H1 (cell line): ENCODE measurements around the gene DDX31. TPM values are rescaled to one million over a fixed set of nuclear protein-coding genes. Genes with fewer than 3 reads are reported as not detected.

ENCODE experiments used
- CTCF ChIA-PET: fragments of 300-600 bp; sonication (Branson Sonifier 250); formaldehyde crosslinking; loops from one replicate; lab custom pipeline; 2021; ENCODE audit not compliant: partially characterized antibody; lab: Charles Lee
- POLR2A ChIA-PET: fragments of 300-600 bp; sonication (Branson Sonifier 250); formaldehyde crosslinking; loops from one replicate; lab custom pipeline; 2021; ENCODE audit warnings: inconsistent platforms; ENCODE audit not compliant: partially characterized antibody; lab: Charles Lee
- DNase-seq, 2 experiments: peaks; one replicate each; pipeline versions ENCODE4 v3.0.0 to v3.0.0-alpha.2; 2010 to 2022; ENCODE audit warnings: low spot score in 2 of 2, low read depth in 1 of 2, mixed read lengths in 1 of 2
- FAIRE-seq: peaks from 2 replicates; lab custom pipeline; 2011; peaks lifted over from hg19 to GRCh38; lab: Jason Lieb, UNC
- H2AFZ ChIP-seq: 2 replicates; pipeline ENCODE4 v1.8.1; 2012; ENCODE audit warnings: low read length, inconsistent platforms
- H2AK5ac ChIP-seq: 2 replicates; pipeline ENCODE4 v1.6.1; 2013; ENCODE audit warnings: low read depth, low read length
- H2BK120ac ChIP-seq: replicated peaks from 2 replicates; pipeline ENCODE3; 2013; ENCODE audit warnings: low read depth, low read length, inconsistent platforms
- H2BK12ac ChIP-seq: 2 replicates; pipeline ENCODE4 v1.6.1; 2013; ENCODE audit warnings: low read depth, low read length
- H2BK15ac ChIP-seq: 2 replicates; pipeline ENCODE4 v1.6.1; 2013; ENCODE audit warnings: low read length
- H2BK20ac ChIP-seq: 2 replicates; pipeline ENCODE4 v1.6.1; 2013; ENCODE audit warnings: low read length
- H2BK5ac ChIP-seq: 2 replicates; pipeline ENCODE4 v1.6.1; 2013; ENCODE audit warnings: low read depth, low read length
- H3K14ac ChIP-seq: 2 replicates; pipeline ENCODE4 v1.6.1; 2013; ENCODE audit warnings: inconsistent platforms; ENCODE audit not compliant: insufficient read length
- H3K18ac ChIP-seq: 2 replicates; pipeline ENCODE4 v1.6.1; 2013; ENCODE audit warnings: low read length; ENCODE audit errors: extremely low read depth
- H3K23ac ChIP-seq: 2 replicates; pipeline ENCODE4 v1.6.1; 2013; ENCODE audit warnings: inconsistent platforms; ENCODE audit not compliant: insufficient read length
- H3K23me2 ChIP-seq: 2 replicates; pipeline ENCODE4 v1.6.1; 2013; ENCODE audit warnings: low read depth, low read length
- H3K27ac ChIP-seq: 2 replicates; pipeline ENCODE4 v1.6.1; 2011; ENCODE audit warnings: low read depth, low read length, inconsistent platforms
- H3K27me3 ChIP-seq, 4 experiments: replicated peaks in 1 of 4; 1 replicate in 1 of 4; 2 replicates in 3 of 4; pipeline versions ENCODE4 v1.6.1 to v1.8.1; 2011 to 2013; ENCODE audit warnings: low read length in 3 of 4, mild to moderate bottlenecking in 3 of 4, inconsistent platforms in 2 of 4, mixed read lengths in 2 of 4, moderate library complexity in 1 of 4; ENCODE audit not compliant: control insufficient read depth in 3 of 4, insufficient read depth in 3 of 4; ENCODE audit errors: extremely low read depth in 1 of 4
- H3K36me3 ChIP-seq, 4 experiments: 2 replicates each; pipeline versions ENCODE4 v1.6.1 to v1.8.1; 2011 to 2013; ENCODE audit warnings: mild to moderate bottlenecking in 4 of 4, low read length in 3 of 4, moderate library complexity in 2 of 4, control low read depth in 1 of 4, inconsistent platforms in 1 of 4; ENCODE audit not compliant: insufficient read depth in 4 of 4, control insufficient read depth in 2 of 4
- H3K4ac ChIP-seq: replicated peaks from 2 replicates; pipeline ENCODE3; 2013; ENCODE audit warnings: low read length, low read depth, mixed read lengths, inconsistent platforms; ENCODE audit not compliant: insufficient read length
- H3K4me1 ChIP-seq, 4 experiments: replicated peaks in 1 of 4; 1 replicate in 1 of 4; 2 replicates in 3 of 4; pipeline versions ENCODE4 v1.6.1 to v1.8.1; 2011 to 2013; ENCODE audit warnings: low read length in 3 of 4, inconsistent platforms in 2 of 4, mixed read lengths in 1 of 4; ENCODE audit not compliant: insufficient read depth in 4 of 4, control insufficient read depth in 3 of 4
- H3K4me2 ChIP-seq, 2 experiments: 2 replicates each; pipeline versions ENCODE4 v1.6.1 to v1.8.1; 2011 to 2013; ENCODE audit warnings: low read depth in 2 of 2, low read length in 2 of 2, control low read depth in 1 of 2, inconsistent platforms in 1 of 2, mild to moderate bottlenecking in 1 of 2; ENCODE audit not compliant: insufficient read depth in 1 of 2
- H3K4me3 ChIP-seq, 4 experiments: fragments of 200-600, 300-600 bp in 1 of 4; sonication (generic), shearing (Covaris generic), sonication (Bioruptor Twin) in 1 of 4; 2 replicates each; pipeline versions ENCODE4 v1.5.1 to v1.8.1; 2011 to 2016; ENCODE audit warnings: low read length in 4 of 4, low read depth in 3 of 4, control low read depth in 2 of 4, inconsistent platforms in 2 of 4, mild to moderate bottlenecking in 2 of 4, mixed read lengths in 1 of 4, moderate library complexity in 1 of 4; ENCODE audit not compliant: insufficient read depth in 2 of 4; ENCODE audit errors: extremely low read depth in 1 of 4
- H3K56ac ChIP-seq: replicated peaks from 2 replicates; pipeline ENCODE3; 2013; ENCODE audit warnings: low read depth, mild to moderate bottlenecking, mixed read lengths, low read length, inconsistent platforms; ENCODE audit not compliant: insufficient read length
- H3K79me1 ChIP-seq: 2 replicates; pipeline ENCODE4 v1.6.1; 2013; ENCODE audit warnings: low read depth, low read length, control low read depth
- H3K79me2 ChIP-seq, 2 experiments: 2 replicates each; pipeline versions ENCODE4 v1.6.1 to v1.8.1; 2012 to 2013; ENCODE audit warnings: low read length in 2 of 2, mild to moderate bottlenecking in 2 of 2, inconsistent platforms in 1 of 2; ENCODE audit not compliant: insufficient read depth in 2 of 2, control insufficient read depth in 1 of 2
- H3K9ac ChIP-seq, 4 experiments: replicated peaks in 1 of 4; 1 replicate in 1 of 4; 2 replicates in 3 of 4; pipeline versions ENCODE4 v1.6.1 to v1.8.1; 2011 to 2013; ENCODE audit warnings: low read depth in 3 of 4, low read length in 3 of 4, control low read depth in 2 of 4, mild to moderate bottlenecking in 2 of 4, moderate library complexity in 2 of 4, inconsistent platforms in 1 of 4; ENCODE audit errors: extremely low read depth in 1 of 4
- H3K9me3 ChIP-seq, 2 experiments: 2 replicates each; pipeline versions ENCODE4 v1.6.1 to v1.8.1; 2012 to 2013; ENCODE audit warnings: mild to moderate bottlenecking in 2 of 2, moderate library complexity in 2 of 2, control low read depth in 1 of 2, inconsistent platforms in 1 of 2, low read depth in 1 of 2, low read length in 1 of 2, mixed read lengths in 1 of 2; ENCODE audit not compliant: insufficient read depth in 2 of 2
- H4K20me1 ChIP-seq, 2 experiments: replicated peaks in 1 of 2; 2 replicates each; pipeline versions ENCODE3 to v1.8.1; 2011 to 2013; ENCODE audit warnings: inconsistent platforms in 2 of 2, low read length in 2 of 2, mild to moderate bottlenecking in 1 of 2; ENCODE audit not compliant: insufficient read depth in 2 of 2, control insufficient read depth in 1 of 2
- H4K5ac ChIP-seq: 2 replicates; pipeline ENCODE4 v1.6.1; 2013; ENCODE audit warnings: low read length, low read depth, mixed read lengths, inconsistent platforms; ENCODE audit not compliant: insufficient read length
- H4K8ac ChIP-seq: 2 replicates; pipeline ENCODE4 v1.8.0; 2013; ENCODE audit warnings: mild to moderate bottlenecking, moderate library complexity, low read length, inconsistent platforms; ENCODE audit not compliant: insufficient read depth; ENCODE audit errors: extremely low read depth
- H4K91ac ChIP-seq: replicated peaks from 2 replicates; pipeline ENCODE3; 2013; ENCODE audit warnings: low read length, mixed read lengths, inconsistent platforms; ENCODE audit not compliant: insufficient read length
- HDAC2 ChIP-seq, 2 experiments: fragments of 300-600 bp in 1 of 2; sonication (generic) in 1 of 2; IDR thresholded peaks; 2 replicates each; pipeline ENCODE4 v1.6.1; 2011 to 2012; ENCODE audit warnings: low read depth in 2 of 2, low read length in 2 of 2, mild to moderate bottlenecking in 2 of 2, moderate library complexity in 2 of 2, borderline replicate concordance in 1 of 2, inconsistent platforms in 1 of 2
- HDAC6 ChIP-seq: IDR thresholded peaks from one replicate; pipeline ENCODE4 v1.7.1; 2012; ENCODE audit warnings: low read depth, mild to moderate bottlenecking, inconsistent platforms, low read length, moderate library complexity
- KDM5A ChIP-seq: fragments of 200-600 bp; IDR thresholded peaks from 2 replicates; pipeline ENCODE4 v1.7.1; 2012; ENCODE audit warnings: mild to moderate bottlenecking, low read length, inconsistent platforms, mixed read lengths
- NANOG ChIP-seq: IDR thresholded peaks from 2 replicates; pipeline ENCODE4 v1.6.1; 2011; ENCODE audit warnings: low read length, low read depth, mild to moderate bottlenecking, inconsistent platforms; ENCODE audit not compliant: insufficient read depth, poor library complexity, severe bottlenecking
- PHF8 ChIP-seq: fragments of 200-600 bp; sonication (generic); conservative IDR thresholded peaks from 2 replicates; pipeline ENCODE4 v1.7.1; 2012; ENCODE audit warnings: low read depth, mild to moderate bottlenecking, inconsistent platforms, low read length, moderate library complexity
- POU5F1 ChIP-seq: IDR thresholded peaks from 2 replicates; pipeline ENCODE4 v1.6.1; 2011; ENCODE audit warnings: low read depth, mild to moderate bottlenecking, low read length, moderate library complexity
- SP4 ChIP-seq: IDR thresholded peaks from 2 replicates; pipeline ENCODE4 v1.6.1; 2012; ENCODE audit warnings: low read length, inconsistent platforms
- SUZ12 ChIP-seq: fragments of 200-600 bp; sonication (generic); IDR thresholded peaks from 2 replicates; pipeline ENCODE4 v1.6.1; 2012; ENCODE audit warnings: mild to moderate bottlenecking, inconsistent platforms, low read length, moderate library complexity, mixed read lengths
- TAF1 ChIP-seq: IDR thresholded peaks from 2 replicates; pipeline ENCODE4 v1.6.1; 2011; ENCODE audit warnings: mild to moderate bottlenecking, low read depth, low read length
- TBP ChIP-seq: IDR thresholded peaks from 2 replicates; pipeline ENCODE4 v1.6.1; 2011; ENCODE audit warnings: low read depth, low read length, improper control_type of control experiment
- WGBS, 2 experiments: shearing (Covaris generic) in 1 of 2; methylation state at CpG; one replicate each; pipeline versions ENCODE4 v1.1.6 to v1.1.7; 2013 to 2015; ENCODE audit warnings: low lambda C conversion rate in 2 of 2, mixed read lengths in 2 of 2, inconsistent platforms in 1 of 2, low coverage in 1 of 2, missing lambda C conversion rate in 1 of 2; ENCODE audit not compliant: insufficient replicate concordance in 2 of 2, insufficient coverage in 1 of 2, insufficient read length in 1 of 2; ENCODE audit errors: extremely low coverage in 1 of 2, missing lambda C conversion rate in 1 of 2; 5-methylcytosine and 5-hydroxymethylcytosine counted together
- polyA plus RNA-seq, 7 experiments: library from polyadenylated mRNA; depleted of rRNA in 3 of 7; stranded (reverse) in 5 of 7; unstranded in 2 of 7; fragments of >200 nt in 5 of 7; fragments of 200-250 nt in 2 of 7; gene quantifications; 1 replicate in 5 of 7; 2 replicates in 1 of 7; 4 replicates in 1 of 7; pipeline versions ENCODE4 v1.2.1 to v1.2.3, GENCODE V29; 2011 to 2013; ENCODE audit warnings: missing spikeins in 2 of 7, mixed read lengths in 2 of 7
- total RNA-seq: library from RNA; stranded (reverse); fragmentation: NEBNext Ultra II Directional; extraction: Animal tissue kit (Norgen Biotek cat#: 25700); gene quantifications from 2 replicates; pipeline ENCODE4 v1.2.1, GENCODE V29; 2021
- TF ChIP-seq, protein P1 (sequence below): IDR thresholded peaks from 2 replicates; pipeline ENCODE4 v1.6.1; 2012; ENCODE audit warnings: inconsistent platforms
- TF ChIP-seq, protein P2 (sequence below): IDR thresholded peaks from 2 replicates; pipeline ENCODE4 v1.6.1; 2011; ENCODE audit warnings: low read length, improper control_type of control experiment

Gene DDX31
- total and polyA plus RNA-seq, 2 of the 8 experiments (the other 6 are each of a cell fraction or from before 2014, with no cell fraction given) = 9.5 to 23.7 TPM

DNA sequence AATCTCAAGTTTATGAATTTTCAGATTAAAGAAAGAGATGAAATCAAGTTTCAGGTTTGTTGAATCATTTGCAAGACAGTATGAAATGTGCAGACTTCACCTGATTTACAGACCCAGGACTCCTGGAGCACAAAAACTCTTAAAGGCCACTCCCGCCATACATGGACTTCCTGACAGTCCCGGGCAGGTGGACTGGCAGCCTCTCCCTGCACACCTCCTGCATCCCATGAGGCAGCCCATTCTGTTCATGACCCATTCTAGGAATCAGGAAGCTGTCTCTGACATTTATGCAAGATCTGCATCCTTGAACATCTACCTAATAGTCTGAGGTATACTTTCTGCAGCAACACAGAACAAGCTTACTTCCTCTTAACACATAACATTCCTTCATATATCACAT, 5.9 kb downstream of the DDX31 start:
- H3K36me3 ChIP-seq = peaks cover 4 to 27% (median 12%) of the 10 kb centered on the region in 4 experiments
- no peak overlapping the region for H3K4ac ChIP-seq
- no peak overlapping the region for H3K23ac ChIP-seq
- peaks cover 2 to 11% (median 5%) of the 10 kb centered on the region in 4 experiments; a peak in 5 of 7 replicates for H3K4me1 ChIP-seq
- no peak overlapping the region for H2BK15ac ChIP-seq
- H2BK5ac ChIP-seq = no peak overlapping the region
- H4K8ac ChIP-seq = no peak overlapping the region
- no peaks in the 10 kb centered on the region for H3K27me3 ChIP-seq
- no peak overlapping the region for H2BK120ac ChIP-seq
- H3K79me2 ChIP-seq = peaks cover 5 to 69% of the 10 kb centered on the region in 2 experiments
- H4K20me1 ChIP-seq = peaks cover 2 to 6% of the 10 kb centered on the region in 2 experiments
- no peak overlapping the region for H2AFZ ChIP-seq
- peak overlapping the region in 1 of 4 experiments; percentile 11; a peak in 1 of 8 replicates for H3K4me3 ChIP-seq
- no peak for FAIRE-seq
- ChIA-PET POLR2A (interaction anchor here (1.6 kb wide), 1 partner anchor 7 kb away, joined by 4 read pairs; no protein-coding TSS in a partner anchor), CTCF (interaction anchor here (0.5 to 1.8 kb wide), 6 partner anchors 10 to 205 kb away, joined by 3 to 8 read pairs (median 4); no protein-coding TSS in a partner anchor)
- H3K14ac ChIP-seq = no peak overlapping the region
- no peak overlapping the region for H4K91ac ChIP-seq
- no peak overlapping the region for H3K9ac ChIP-seq
- no peak overlapping the region for H3K18ac ChIP-seq
- no peak overlapping the region for H4K5ac ChIP-seq
- H2AK5ac ChIP-seq = no peak overlapping the region
- no peak overlapping the region for H3K56ac ChIP-seq
- WGBS, 2 experiments = 86% methylated on average over 2 of the region's 2 CpGs; no CpG with 5 or more reads in 1 of the 2 experiments
- no peaks in the 10 kb centered on the region for H3K9me3 ChIP-seq
- H3K79me1 ChIP-seq = peaks cover 8% of the 10 kb centered on the region
- no peak overlapping the region for H2BK20ac ChIP-seq
- no peak for DNase-seq
- no peak overlapping the region; a peak in 1 of 4 replicates for H3K4me2 ChIP-seq
- H2BK12ac ChIP-seq = no peak overlapping the region; the same call in 1 of the 2 replicates
- no peak overlapping the region for H3K27ac ChIP-seq
- H3K23me2 ChIP-seq = no peaks in the 10 kb centered on the region
- TF ChIP-seq, protein P1, sequence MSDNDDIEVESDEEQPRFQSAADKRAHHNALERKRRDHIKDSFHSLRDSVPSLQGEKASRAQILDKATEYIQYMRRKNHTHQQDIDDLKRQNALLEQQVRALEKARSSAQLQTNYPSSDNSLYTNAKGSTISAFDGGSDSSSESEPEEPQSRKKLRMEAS = no peak
- no peak for TF ChIP-seq KDM5A
- TF ChIP-seq SP4 = no peak
- no peak for TF ChIP-seq TBP
- TF ChIP-seq SUZ12 = no peak
- TF ChIP-seq, protein P2, sequence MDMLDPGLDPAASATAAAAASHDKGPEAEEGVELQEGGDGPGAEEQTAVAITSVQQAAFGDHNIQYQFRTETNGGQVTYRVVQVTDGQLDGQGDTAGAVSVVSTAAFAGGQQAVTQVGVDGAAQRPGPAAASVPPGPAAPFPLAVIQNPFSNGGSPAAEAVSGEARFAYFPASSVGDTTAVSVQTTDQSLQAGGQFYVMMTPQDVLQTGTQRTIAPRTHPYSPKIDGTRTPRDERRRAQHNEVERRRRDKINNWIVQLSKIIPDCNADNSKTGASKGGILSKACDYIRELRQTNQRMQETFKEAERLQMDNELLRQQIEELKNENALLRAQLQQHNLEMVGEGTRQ = no peak
- no peak for TF ChIP-seq TAF1
- TF ChIP-seq HDAC2 (IDR thresholded peaks at IDR 0.05; ENCODE audit: borderline replicate concordance in 1 of 2, low read depth in 2 of 2, low read length in 2 of 2) = no peak
- TF ChIP-seq POU5F1 = no peak
- no peak for TF ChIP-seq PHF8
- no peak for TF ChIP-seq NANOG
- TF ChIP-seq HDAC6 = no peak
